Measurements from ENCODE around the gene RGL1.

GRCh38 chr1:183776731-183777130 lies 28.2 kb upstream of the RGL1 start:
- no peak for TF ChIP-seq CTCF (IDR thresholded peaks at IDR 0.05; ENCODE audit: low read length)
- TF ChIP-seq EZH2 (optimal IDR thresholded peaks at IDR 0.05; ENCODE audit: low read depth, low read length) = no peak
- TF ChIP-seq EZH2phosphoT487 (IDR thresholded peaks at IDR 0.05; ENCODE audit: low read length) = no peak

Measured in MM.1S (cell line).